Measurements from ENCODE around the gene PLD1.

Gene PLD1

GRCh38 chr3:171561596-171562323 is 248.5 kb downstream of the PLD1 start:
- DNase-seq (ENCODE audit: low spot score) = no peak

- no peak for DNase-seq (ENCODE audit: low spot score)
These were observed 250.7 kb downstream of the PLD1 start for GRCh38 chr3:171559586-171559985.

GRCh38 chr3:171558188-171558696 is 252.0 kb downstream of the PLD1 start:
- DNase-seq (ENCODE audit: low spot score) = no peak

- DNase-seq (ENCODE audit: low spot score) = no peak
These were observed 253.1 kb downstream of the PLD1 start for GRCh38 chr3:171557173-171557572.

GRCh38 chr3:171556574-171557145 is 253.6 kb downstream of the PLD1 start:
- DNase-seq (ENCODE audit: low spot score) = no peak

GRCh38 chr3:171556148-171556547 is 254.1 kb downstream of the PLD1 start:
- DNase-seq (ENCODE audit: low spot score) = no peak

GRCh38 chr3:171553086-171553485 is 257.2 kb downstream of the PLD1 start:
- DNase-seq (ENCODE audit: low spot score) = no peak

- DNase-seq (ENCODE audit: low spot score) = no peak
These were observed 257.8 kb downstream of the PLD1 start for GRCh38 chr3:171552531-171552930.

GRCh38 chr3:171551296-171551695 is 259.0 kb downstream of the PLD1 start:
- no peak for DNase-seq (ENCODE audit: low spot score)

Measured in GM03348 (cell line).